GM12892 (cell line): Measurements from ENCODE around the gene CLEC1A.

Source experiments
- POLR2A ChIP-seq: IDR thresholded peaks from 2 replicates; pipeline ENCODE4 v1.6.1; 2011; ENCODE audit warnings: low read depth, low read length, control low read depth
- POLR2AphosphoS5 ChIP-seq: IDR thresholded peaks from 2 replicates; pipeline ENCODE4 v1.6.1; 2011; ENCODE audit warnings: low read depth, low read length, control low read depth

DNA sequence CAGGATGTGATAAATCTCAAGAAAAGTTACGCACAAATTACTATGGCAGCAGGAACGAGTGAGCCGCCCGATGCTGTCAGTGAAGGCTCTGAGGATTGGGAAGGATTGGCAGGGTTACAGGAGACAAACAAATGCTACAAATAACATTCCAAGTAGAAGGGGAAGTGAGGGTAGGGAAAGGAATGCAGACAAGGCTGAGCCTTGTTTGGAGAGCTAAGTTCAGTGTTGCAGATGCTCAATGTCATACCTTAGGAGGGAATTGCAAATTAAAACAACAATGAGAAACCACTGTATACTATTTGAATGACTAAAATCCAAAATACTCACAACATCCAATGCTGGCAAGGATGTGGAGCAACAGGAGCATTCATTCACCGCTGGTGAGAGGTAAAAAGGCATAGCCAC, 67.0 kb downstream of the CLEC1A start:
- TF ChIP-seq POLR2A (no peak), POLR2AphosphoS5 (no peak)
